HepG2 (cell line): ENCODE results near the gene SPRED2. TPM values are rescaled to one million over a fixed set of nuclear protein-coding genes. Genes with fewer than 3 reads are reported as not detected.

Experiments
- FOXP1 ChIP-seq, 2 experiments: fragments of 450-650 bp in 1 of 2; IDR thresholded peaks; 2 replicates each; pipeline ENCODE4 v1.6.1; 2017 to 2018; ENCODE audit warnings: antibody characterized with exemption in 1 of 2
- HIVEP1 ChIP-seq: sonication (generic); formaldehyde crosslinking; IDR thresholded peaks from 2 replicates; pipeline ENCODE4 v1.4.0; 2020; ENCODE audit warnings: mild to moderate bottlenecking, missing genetic modification reagents
- KLF15 ChIP-seq: sonication (generic); formaldehyde crosslinking; IDR thresholded peaks from 2 replicates; pipeline ENCODE4 v1.8.1; 2023; ENCODE audit warnings: borderline replicate concordance, mild to moderate bottlenecking, inconsistent platforms, missing genetic modification reagents, mixed read lengths
- PTBP1 ChIP-seq: fragments of 200-400 bp; formaldehyde crosslinking; IDR thresholded peaks from 2 replicates; pipeline ENCODE4 v1.6.1; 2018; ENCODE audit warnings: low read length, low read depth; ENCODE audit not compliant: poor library complexity, severe bottlenecking
- RNF2 ChIP-seq: fragments of 450-650 bp; conservative IDR thresholded peaks from 2 replicates; pipeline ENCODE4 v1.6.1; 2016; ENCODE audit warnings: low read depth
- SIN3A ChIP-seq: IDR thresholded peaks from 2 replicates; pipeline ENCODE4 v1.6.1; 2011; ENCODE audit warnings: low read depth, mild to moderate bottlenecking, control low read depth, low read length, borderline replicate concordance
- STAT5B ChIP-seq: sonication (generic); formaldehyde crosslinking; IDR thresholded peaks from 2 replicates; pipeline ENCODE4 v1.4.0; 2020; ENCODE audit warnings: missing genetic modification reagents
- ZNF12 ChIP-seq: sonication (generic); formaldehyde crosslinking; IDR thresholded peaks from 2 replicates; pipeline ENCODE4 v1.5.0; 2020; ENCODE audit warnings: missing genetic modification reagents
- ZNF326 ChIP-seq: sonication (generic); formaldehyde crosslinking; IDR thresholded peaks from 2 replicates; pipeline ENCODE4 v1.4.0; 2020; ENCODE audit warnings: missing genetic modification reagents, borderline replicate concordance
- ZNF776 ChIP-seq: sonication (generic); formaldehyde crosslinking; IDR thresholded peaks from 2 replicates; pipeline ENCODE4 v1.4.0; 2020; ENCODE audit warnings: mild to moderate bottlenecking, missing genetic modification reagents
- ZNF841 ChIP-seq: sonication (generic); formaldehyde crosslinking; IDR thresholded peaks from 2 replicates; pipeline ENCODE4 v1.8.1; 2023; ENCODE audit warnings: missing genetic modification reagents, borderline replicate concordance
- polyA plus RNA-seq, 8 experiments: library from polyadenylated mRNA; depleted of rRNA in 3 of 8; stranded (reverse) in 7 of 8; unstranded in 1 of 8; fragments of >200 nt; fragmentation: Illumina TruSeq in 4 of 8; extraction: Trizol in 4 of 8; gene quantifications; 2 replicates each; pipeline versions ENCODE4 v1.2.1 to v1.2.3, GENCODE V29; 2011 to 2016; ENCODE audit warnings: low read depth in 4 of 8, missing spikeins in 1 of 8, mixed read lengths in 1 of 8; ENCODE audit not compliant: insufficient read depth in 1 of 8
- total RNA-seq, 5 experiments: library from RNA; depleted of rRNA; stranded (reverse); fragments of >200 nt; fragmentation: Illumina TruSeq; extraction: Trizol; gene quantifications; 2 replicates each; pipeline ENCODE4 v1.2.3, GENCODE V29; 2016; ENCODE audit warnings: low read depth in 1 of 5
- TF ChIP-seq, protein P1 (sequence below): sonication (generic); formaldehyde crosslinking; IDR thresholded peaks from 2 replicates; pipeline ENCODE4 v1.8.0; 2022; ENCODE audit warnings: mild to moderate bottlenecking, missing genetic modification reagents
- TF ChIP-seq, protein P2 (sequence below): sonication (generic); formaldehyde crosslinking; IDR thresholded peaks from 2 replicates; pipeline ENCODE4 v1.4.0; 2020; ENCODE audit warnings: mild to moderate bottlenecking, missing genetic modification reagents
- TF ChIP-seq, protein P3 (sequence below): sonication (generic); formaldehyde crosslinking; IDR thresholded peaks from 2 replicates; pipeline ENCODE4 v1.5.1; 2020; ENCODE audit warnings: mild to moderate bottlenecking, missing genetic modification reagents, moderate library complexity
- TF ChIP-seq, protein P4 (sequence below): sonication (generic); formaldehyde crosslinking; IDR thresholded peaks from 2 replicates; pipeline ENCODE4 v1.4.0; 2020; ENCODE audit warnings: missing genetic modification reagents, borderline replicate concordance

Gene SPRED2
- total and polyA plus RNA-seq, 2 of the 13 experiments (the other 11 are each of a cell fraction or from before 2014, with no cell fraction given) = 13.0 to 37.0 TPM

DNA sequence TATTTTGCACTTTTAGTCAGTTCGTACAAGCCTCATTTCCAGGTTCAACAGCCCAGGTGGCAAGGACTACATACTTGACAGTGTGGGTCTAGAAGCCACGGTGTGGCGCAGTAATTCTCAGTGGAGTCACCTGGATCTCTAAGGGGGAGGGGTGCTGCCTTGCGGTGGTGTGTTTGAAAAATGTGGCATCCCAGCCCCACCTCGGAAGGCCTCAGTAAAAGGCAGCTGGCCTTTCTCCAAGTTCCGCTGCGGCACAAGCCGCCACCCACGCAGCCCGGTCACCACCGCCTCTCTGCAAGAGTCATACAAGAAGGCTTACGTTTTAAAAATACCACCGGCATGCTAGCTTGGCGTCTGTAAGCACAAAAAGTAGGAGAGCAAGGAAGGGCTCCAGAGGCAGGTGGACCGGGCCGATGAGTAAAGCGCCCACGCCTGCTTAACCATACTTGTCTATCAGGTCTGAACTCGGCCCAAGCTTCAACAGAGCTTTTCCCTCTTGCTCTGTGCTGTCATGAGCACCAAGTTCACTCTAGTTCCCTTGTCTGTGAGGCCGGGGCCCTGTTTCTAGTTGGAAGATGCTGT is 49.5 kb downstream of the SPRED2 start (continued):
- TF ChIP-seq, protein P1, sequence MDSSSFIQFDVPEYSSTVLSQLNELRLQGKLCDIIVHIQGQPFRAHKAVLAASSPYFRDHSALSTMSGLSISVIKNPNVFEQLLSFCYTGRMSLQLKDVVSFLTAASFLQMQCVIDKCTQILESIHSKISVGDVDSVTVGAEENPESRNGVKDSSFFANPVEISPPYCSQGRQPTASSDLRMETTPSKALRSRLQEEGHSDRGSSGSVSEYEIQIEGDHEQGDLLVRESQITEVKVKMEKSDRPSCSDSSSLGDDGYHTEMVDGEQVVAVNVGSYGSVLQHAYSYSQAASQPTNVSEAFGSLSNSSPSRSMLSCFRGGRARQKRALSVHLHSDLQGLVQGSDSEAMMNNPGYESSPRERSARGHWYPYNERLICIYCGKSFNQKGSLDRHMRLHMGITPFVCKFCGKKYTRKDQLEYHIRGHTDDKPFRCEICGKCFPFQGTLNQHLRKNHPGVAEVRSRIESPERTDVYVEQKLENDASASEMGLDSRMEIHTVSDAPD = no peak
- TF ChIP-seq STAT5B (CRISPR knock-in tag) (no peak), SIN3A (no peak), RNF2 (no peak), PTBP1 (no peak), FOXP1 (IDR thresholded peaks at IDR 0.05) (no peak), FOXP1 (CRISPR knock-in tag; IDR thresholded peaks at IDR 0.05) (peak; percentile 36; the same call in 1 of the 2 replicates), ZNF326 (CRISPR knock-in tag) (no peak), ZNF841 (CRISPR knock-in tag) (no peak), ZNF12 (no peak; the same call in 1 of the 2 replicates), KLF15 (CRISPR knock-in tag) (no peak), HIVEP1 (CRISPR knock-in tag) (no peak), ZNF776 (no peak)
- TF ChIP-seq, protein P2, sequence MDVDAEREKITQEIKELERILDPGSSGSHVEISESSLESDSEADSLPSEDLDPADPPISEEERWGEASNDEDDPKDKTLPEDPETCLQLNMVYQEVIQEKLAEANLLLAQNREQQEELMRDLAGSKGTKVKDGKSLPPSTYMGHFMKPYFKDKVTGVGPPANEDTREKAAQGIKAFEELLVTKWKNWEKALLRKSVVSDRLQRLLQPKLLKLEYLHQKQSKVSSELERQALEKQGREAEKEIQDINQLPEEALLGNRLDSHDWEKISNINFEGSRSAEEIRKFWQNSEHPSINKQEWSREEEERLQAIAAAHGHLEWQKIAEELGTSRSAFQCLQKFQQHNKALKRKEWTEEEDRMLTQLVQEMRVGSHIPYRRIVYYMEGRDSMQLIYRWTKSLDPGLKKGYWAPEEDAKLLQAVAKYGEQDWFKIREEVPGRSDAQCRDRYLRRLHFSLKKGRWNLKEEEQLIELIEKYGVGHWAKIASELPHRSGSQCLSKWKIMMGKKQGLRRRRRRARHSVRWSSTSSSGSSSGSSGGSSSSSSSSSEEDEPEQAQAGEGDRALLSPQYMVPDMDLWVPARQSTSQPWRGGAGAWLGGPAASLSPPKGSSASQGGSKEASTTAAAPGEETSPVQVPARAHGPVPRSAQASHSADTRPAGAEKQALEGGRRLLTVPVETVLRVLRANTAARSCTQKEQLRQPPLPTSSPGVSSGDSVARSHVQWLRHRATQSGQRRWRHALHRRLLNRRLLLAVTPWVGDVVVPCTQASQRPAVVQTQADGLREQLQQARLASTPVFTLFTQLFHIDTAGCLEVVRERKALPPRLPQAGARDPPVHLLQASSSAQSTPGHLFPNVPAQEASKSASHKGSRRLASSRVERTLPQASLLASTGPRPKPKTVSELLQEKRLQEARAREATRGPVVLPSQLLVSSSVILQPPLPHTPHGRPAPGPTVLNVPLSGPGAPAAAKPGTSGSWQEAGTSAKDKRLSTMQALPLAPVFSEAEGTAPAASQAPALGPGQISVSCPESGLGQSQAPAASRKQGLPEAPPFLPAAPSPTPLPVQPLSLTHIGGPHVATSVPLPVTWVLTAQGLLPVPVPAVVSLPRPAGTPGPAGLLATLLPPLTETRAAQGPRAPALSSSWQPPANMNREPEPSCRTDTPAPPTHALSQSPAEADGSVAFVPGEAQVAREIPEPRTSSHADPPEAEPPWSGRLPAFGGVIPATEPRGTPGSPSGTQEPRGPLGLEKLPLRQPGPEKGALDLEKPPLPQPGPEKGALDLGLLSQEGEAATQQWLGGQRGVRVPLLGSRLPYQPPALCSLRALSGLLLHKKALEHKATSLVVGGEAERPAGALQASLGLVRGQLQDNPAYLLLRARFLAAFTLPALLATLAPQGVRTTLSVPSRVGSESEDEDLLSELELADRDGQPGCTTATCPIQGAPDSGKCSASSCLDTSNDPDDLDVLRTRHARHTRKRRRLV (CRISPR knock-in tag) = no peak
- TF ChIP-seq, protein P3, sequence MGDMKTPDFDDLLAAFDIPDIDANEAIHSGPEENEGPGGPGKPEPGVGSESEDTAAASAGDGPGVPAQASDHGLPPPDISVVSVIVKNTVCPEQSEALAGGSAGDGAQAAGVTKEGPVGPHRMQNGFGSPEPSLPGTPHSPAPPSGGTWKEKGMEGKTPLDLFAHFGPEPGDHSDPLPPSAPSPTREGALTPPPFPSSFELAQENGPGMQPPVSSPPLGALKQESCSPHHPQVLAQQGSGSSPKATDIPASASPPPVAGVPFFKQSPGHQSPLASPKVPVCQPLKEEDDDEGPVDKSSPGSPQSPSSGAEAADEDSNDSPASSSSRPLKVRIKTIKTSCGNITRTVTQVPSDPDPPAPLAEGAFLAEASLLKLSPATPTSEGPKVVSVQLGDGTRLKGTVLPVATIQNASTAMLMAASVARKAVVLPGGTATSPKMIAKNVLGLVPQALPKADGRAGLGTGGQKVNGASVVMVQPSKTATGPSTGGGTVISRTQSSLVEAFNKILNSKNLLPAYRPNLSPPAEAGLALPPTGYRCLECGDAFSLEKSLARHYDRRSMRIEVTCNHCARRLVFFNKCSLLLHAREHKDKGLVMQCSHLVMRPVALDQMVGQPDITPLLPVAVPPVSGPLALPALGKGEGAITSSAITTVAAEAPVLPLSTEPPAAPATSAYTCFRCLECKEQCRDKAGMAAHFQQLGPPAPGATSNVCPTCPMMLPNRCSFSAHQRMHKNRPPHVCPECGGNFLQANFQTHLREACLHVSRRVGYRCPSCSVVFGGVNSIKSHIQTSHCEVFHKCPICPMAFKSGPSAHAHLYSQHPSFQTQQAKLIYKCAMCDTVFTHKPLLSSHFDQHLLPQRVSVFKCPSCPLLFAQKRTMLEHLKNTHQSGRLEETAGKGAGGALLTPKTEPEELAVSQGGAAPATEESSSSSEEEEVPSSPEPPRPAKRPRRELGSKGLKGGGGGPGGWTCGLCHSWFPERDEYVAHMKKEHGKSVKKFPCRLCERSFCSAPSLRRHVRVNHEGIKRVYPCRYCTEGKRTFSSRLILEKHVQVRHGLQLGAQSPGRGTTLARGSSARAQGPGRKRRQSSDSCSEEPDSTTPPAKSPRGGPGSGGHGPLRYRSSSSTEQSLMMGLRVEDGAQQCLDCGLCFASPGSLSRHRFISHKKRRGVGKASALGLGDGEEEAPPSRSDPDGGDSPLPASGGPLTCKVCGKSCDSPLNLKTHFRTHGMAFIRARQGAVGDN (CRISPR knock-in tag) = peak; percentile 98
- TF ChIP-seq, protein P4, sequence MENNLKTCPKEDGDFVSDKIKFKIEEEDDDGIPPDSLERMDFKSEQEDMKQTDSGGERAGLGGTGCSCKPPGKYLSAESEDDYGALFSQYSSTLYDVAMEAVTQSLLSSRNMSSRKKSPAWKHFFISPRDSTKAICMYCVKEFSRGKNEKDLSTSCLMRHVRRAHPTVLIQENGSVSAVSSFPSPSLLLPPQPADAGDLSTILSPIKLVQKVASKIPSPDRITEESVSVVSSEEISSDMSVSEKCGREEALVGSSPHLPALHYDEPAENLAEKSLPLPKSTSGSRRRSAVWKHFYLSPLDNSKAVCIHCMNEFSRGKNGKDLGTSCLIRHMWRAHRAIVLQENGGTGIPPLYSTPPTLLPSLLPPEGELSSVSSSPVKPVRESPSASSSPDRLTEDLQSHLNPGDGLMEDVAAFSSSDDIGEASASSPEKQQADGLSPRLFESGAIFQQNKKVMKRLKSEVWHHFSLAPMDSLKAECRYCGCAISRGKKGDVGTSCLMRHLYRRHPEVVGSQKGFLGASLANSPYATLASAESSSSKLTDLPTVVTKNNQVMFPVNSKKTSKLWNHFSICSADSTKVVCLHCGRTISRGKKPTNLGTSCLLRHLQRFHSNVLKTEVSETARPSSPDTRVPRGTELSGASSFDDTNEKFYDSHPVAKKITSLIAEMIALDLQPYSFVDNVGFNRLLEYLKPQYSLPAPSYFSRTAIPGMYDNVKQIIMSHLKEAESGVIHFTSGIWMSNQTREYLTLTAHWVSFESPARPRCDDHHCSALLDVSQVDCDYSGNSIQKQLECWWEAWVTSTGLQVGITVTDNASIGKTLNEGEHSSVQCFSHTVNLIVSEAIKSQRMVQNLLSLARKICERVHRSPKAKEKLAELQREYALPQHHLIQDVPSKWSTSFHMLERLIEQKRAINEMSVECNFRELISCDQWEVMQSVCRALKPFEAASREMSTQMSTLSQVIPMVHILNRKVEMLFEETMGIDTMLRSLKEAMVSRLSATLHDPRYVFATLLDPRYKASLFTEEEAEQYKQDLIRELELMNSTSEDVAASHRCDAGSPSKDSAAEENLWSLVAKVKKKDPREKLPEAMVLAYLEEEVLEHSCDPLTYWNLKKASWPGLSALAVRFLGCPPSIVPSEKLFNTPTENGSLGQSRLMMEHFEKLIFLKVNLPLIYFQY (CRISPR knock-in tag) = peak; percentile 30; the same call in 1 of the 2 replicates
